HepG2 (cell line): ENCODE results near the gene MIA2. TPM values are rescaled to one million over a fixed set of nuclear protein-coding genes. Genes with fewer than 3 reads are reported as not detected.
A peak's percentile ranks its signal among the peaks of the same experiment; 100 is the strongest.

Experiments
- E2F2 ChIP-seq: sonication (generic); formaldehyde crosslinking; IDR thresholded peaks from 2 replicates; pipeline ENCODE4 v1.4.0; 2020; ENCODE audit warnings: missing genetic modification reagents, borderline replicate concordance
- GATAD2A ChIP-seq: IDR thresholded peaks from 2 replicates; pipeline ENCODE4 v1.6.1; 2016
- HDAC6 ChIP-seq: fragments of 200-600 bp; sonication (generic); IDR thresholded peaks from 2 replicates; pipeline ENCODE4 v1.7.0; 2017; ENCODE audit warnings: mild to moderate bottlenecking, antibody characterized with exemption, low read length, low read depth
- HMGXB3 ChIP-seq: sonication (generic); formaldehyde crosslinking; IDR thresholded peaks from 2 replicates; pipeline ENCODE4 v1.4.0; 2020; ENCODE audit warnings: missing genetic modification reagents, borderline replicate concordance
- IKZF1 ChIP-seq: fragments of 450-650 bp; IDR thresholded peaks from 2 replicates; pipeline ENCODE4 v1.7.1; 2016
- KIAA2018 ChIP-seq: sonication (generic); formaldehyde crosslinking; IDR thresholded peaks from 2 replicates; pipeline ENCODE4 v1.5.0; 2020; ENCODE audit warnings: mild to moderate bottlenecking, missing genetic modification reagents, borderline replicate concordance
- KMT2A ChIP-seq: sonication (generic); formaldehyde crosslinking; IDR thresholded peaks from 2 replicates; pipeline ENCODE4 v1.4.0; 2020; ENCODE audit warnings: missing genetic modification reagents
- LCORL ChIP-seq, 2 experiments: fragments of 450-650 bp in 1 of 2; sonication (generic) in 1 of 2; formaldehyde crosslinking in 1 of 2; IDR thresholded peaks; 2 replicates each; pipeline versions ENCODE4 v1.5.0 to v1.6.1; 2017 to 2020; ENCODE audit warnings: antibody characterized with exemption in 1 of 2, missing genetic modification reagents in 1 of 2
- MTERF4 ChIP-seq: sonication (generic); formaldehyde crosslinking; IDR thresholded peaks from 2 replicates; pipeline ENCODE4 v1.8.0; 2023; ENCODE audit warnings: mild to moderate bottlenecking, missing genetic modification reagents
- SALL1 ChIP-seq: sonication (generic); formaldehyde crosslinking; IDR thresholded peaks from 2 replicates; pipeline ENCODE4 v1.8.0; 2022; ENCODE audit warnings: mild to moderate bottlenecking, missing genetic modification reagents
- ZBTB38 ChIP-seq: sonication (generic); formaldehyde crosslinking; IDR thresholded peaks from 2 replicates; pipeline ENCODE4 v1.5.1; 2020; ENCODE audit warnings: mild to moderate bottlenecking, missing genetic modification reagents
- ZNF124 ChIP-seq: sonication (generic); formaldehyde crosslinking; IDR thresholded peaks from 2 replicates; pipeline ENCODE4 v1.4.0; 2020; ENCODE audit warnings: missing genetic modification reagents
- ZNF274 ChIP-seq: sonication (generic); formaldehyde crosslinking; IDR thresholded peaks from 2 replicates; pipeline ENCODE4 v1.5.1; 2020; ENCODE audit warnings: mild to moderate bottlenecking, missing genetic modification reagents
- ZNF841 ChIP-seq: sonication (generic); formaldehyde crosslinking; IDR thresholded peaks from 2 replicates; pipeline ENCODE4 v1.8.1; 2023; ENCODE audit warnings: missing genetic modification reagents, borderline replicate concordance
- polyA plus RNA-seq, 8 experiments: library from polyadenylated mRNA; depleted of rRNA in 3 of 8; stranded (reverse) in 7 of 8; unstranded in 1 of 8; fragments of >200 nt; fragmentation: Illumina TruSeq in 4 of 8; extraction: Trizol in 4 of 8; gene quantifications; 2 replicates each; pipeline versions ENCODE4 v1.2.1 to v1.2.3, GENCODE V29; 2011 to 2016; ENCODE audit warnings: low read depth in 4 of 8, missing spikeins in 1 of 8, mixed read lengths in 1 of 8; ENCODE audit not compliant: insufficient read depth in 1 of 8
- total RNA-seq, 5 experiments: library from RNA; depleted of rRNA; stranded (reverse); fragments of >200 nt; fragmentation: Illumina TruSeq; extraction: Trizol; gene quantifications; 2 replicates each; pipeline ENCODE4 v1.2.3, GENCODE V29; 2016; ENCODE audit warnings: low read depth in 1 of 5

The MIA2 gene
- total and polyA plus RNA-seq, 2 of the 13 experiments (the other 11 are each of a cell fraction or from before 2014, with no cell fraction given), result 134 to 158 TPM

GRCh38 chr14:39431416-39432178 lies 197.9 kb downstream of the MIA2 start (continued):
- peak; percentile 26; the same call in 1 of the 2 replicates for TF ChIP-seq HMGXB3 (CRISPR knock-in tag)
- TF ChIP-seq GATAD2A (CRISPR knock-in tag), result no peak
- peak; percentile 66 for TF ChIP-seq KMT2A (CRISPR knock-in tag)
- TF ChIP-seq ZNF841 (CRISPR knock-in tag), result peak; percentile 84; the same call in 1 of the 2 replicates
- 0 out of 2 replicates have a peak, but pooled peaks have one; percentile 57 for TF ChIP-seq E2F2 (CRISPR knock-in tag)
- no peak for TF ChIP-seq IKZF1
- peak; percentile 42; the same call in 1 of the 2 replicates for TF ChIP-seq SALL1 (CRISPR knock-in tag)
- no peak for TF ChIP-seq KIAA2018 (CRISPR knock-in tag)
- peak; percentile 62; the same call in 1 of the 2 replicates for TF ChIP-seq ZNF274
- no peak for TF ChIP-seq HDAC6
- TF ChIP-seq ZBTB38 (CRISPR knock-in tag), result peak; percentile 77
- TF ChIP-seq ZNF124 (CRISPR knock-in tag), result no peak
- no peak for TF ChIP-seq MTERF4 (CRISPR knock-in tag)
- no peak for TF ChIP-seq LCORL (IDR thresholded peaks at IDR 0.05)
- 0 out of 2 replicates have a peak, but pooled peaks have one; percentile 9 for TF ChIP-seq LCORL (CRISPR knock-in tag; IDR thresholded peaks at IDR 0.05)
